Lower leg skin (tissue), 3 donors: ENCODE results near the gene USB1.

ENCODE experiments used
- POLR2A ChIP-seq, 2 donors: fragments of 450-650 bp; IDR thresholded peaks; one replicate each; pipeline ENCODE4 v1.6.1; 2016 to 2017; ENCODE audit warnings: antibody characterized with exemption in 2 of 2, mild to moderate bottlenecking in 1 of 2, moderate library complexity in 1 of 2
- TF ChIP-seq, protein P1 (sequence below), 3 donors: fragments of 450-650 bp; IDR thresholded peaks; one replicate each; pipeline ENCODE4 v1.5.1; 2016; ENCODE audit warnings: antibody characterized with exemption in 3 of 3, mild to moderate bottlenecking in 3 of 3, moderate library complexity in 2 of 3

DNA sequence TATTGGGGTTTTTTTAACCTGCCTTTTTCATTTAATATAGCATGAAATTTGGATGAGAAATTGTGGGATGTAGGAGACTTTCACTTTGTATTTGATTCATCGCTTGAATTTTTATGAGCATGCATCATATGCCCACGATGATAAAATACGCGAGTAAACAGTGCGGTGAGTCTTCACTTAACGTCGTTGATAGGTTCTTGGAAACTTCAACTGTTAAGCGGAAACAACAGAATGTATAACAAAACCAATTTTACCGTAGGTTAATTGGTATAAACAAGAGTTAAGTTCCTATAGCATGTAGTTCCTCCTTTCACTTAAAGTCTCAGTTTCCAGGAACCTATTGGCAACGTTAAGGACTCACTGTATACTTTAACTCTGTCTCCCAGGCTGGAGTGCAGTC, 53.1 kb downstream of the USB1 start:
- no peak for TF ChIP-seq POLR2A (IDR thresholded peaks at IDR 0.05)
- TF ChIP-seq, protein P1, sequence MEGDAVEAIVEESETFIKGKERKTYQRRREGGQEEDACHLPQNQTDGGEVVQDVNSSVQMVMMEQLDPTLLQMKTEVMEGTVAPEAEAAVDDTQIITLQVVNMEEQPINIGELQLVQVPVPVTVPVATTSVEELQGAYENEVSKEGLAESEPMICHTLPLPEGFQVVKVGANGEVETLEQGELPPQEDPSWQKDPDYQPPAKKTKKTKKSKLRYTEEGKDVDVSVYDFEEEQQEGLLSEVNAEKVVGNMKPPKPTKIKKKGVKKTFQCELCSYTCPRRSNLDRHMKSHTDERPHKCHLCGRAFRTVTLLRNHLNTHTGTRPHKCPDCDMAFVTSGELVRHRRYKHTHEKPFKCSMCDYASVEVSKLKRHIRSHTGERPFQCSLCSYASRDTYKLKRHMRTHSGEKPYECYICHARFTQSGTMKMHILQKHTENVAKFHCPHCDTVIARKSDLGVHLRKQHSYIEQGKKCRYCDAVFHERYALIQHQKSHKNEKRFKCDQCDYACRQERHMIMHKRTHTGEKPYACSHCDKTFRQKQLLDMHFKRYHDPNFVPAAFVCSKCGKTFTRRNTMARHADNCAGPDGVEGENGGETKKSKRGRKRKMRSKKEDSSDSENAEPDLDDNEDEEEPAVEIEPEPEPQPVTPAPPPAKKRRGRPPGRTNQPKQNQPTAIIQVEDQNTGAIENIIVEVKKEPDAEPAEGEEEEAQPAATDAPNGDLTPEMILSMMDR (IDR thresholded peaks at IDR 0.05) = no peak
